GM12873 (cell line): Measurements from ENCODE around the gene LYPD3.

Source experiments
- CTCF ChIP-seq: IDR thresholded peaks from 2 replicates; pipeline ENCODE4 v1.5.1; 2012; ENCODE audit warnings: low read depth, mild to moderate bottlenecking, moderate library complexity, low read length, control low read depth; ENCODE audit not compliant: insufficient read depth; ENCODE audit errors: missing control alignments

LYPD3 gene

GRCh38 chr19:43496960-43497359 is 31.6 kb upstream of the LYPD3 start:
- no peak for TF ChIP-seq CTCF

GRCh38 chr19:43495082-43495481 is 29.7 kb upstream of the LYPD3 start:
- no peak for TF ChIP-seq CTCF

- no peak for TF ChIP-seq CTCF
Observed at GRCh38 chr19:43490759-43491158, 25.4 kb upstream of the LYPD3 start.

- no peak for TF ChIP-seq CTCF
Observed at GRCh38 chr19:43489979-43490599, 24.7 kb upstream of the LYPD3 start.

- TF ChIP-seq CTCF = no peak
Observed at GRCh38 chr19:43489310-43489709, 23.9 kb upstream of the LYPD3 start.

- no peak for TF ChIP-seq CTCF
Observed at GRCh38 chr19:43488179-43488578, 22.8 kb upstream of the LYPD3 start.

GRCh38 chr19:43486412-43486811 is 21.0 kb upstream of the LYPD3 start:
- no peak for TF ChIP-seq CTCF

- no peak for TF ChIP-seq CTCF
Observed at GRCh38 chr19:43485951-43486350, 20.5 kb upstream of the LYPD3 start.
